ENCODE data around the gene SULT4A1. TPM values are rescaled to one million over a fixed set of nuclear protein-coding genes. Genes with fewer than 3 reads are reported as not detected.

The SULT4A1 gene
- total and polyA plus RNA-seq, 2 donors (not counting 1 experiment from before 2014, with no cell fraction given), result not detected

DNA sequence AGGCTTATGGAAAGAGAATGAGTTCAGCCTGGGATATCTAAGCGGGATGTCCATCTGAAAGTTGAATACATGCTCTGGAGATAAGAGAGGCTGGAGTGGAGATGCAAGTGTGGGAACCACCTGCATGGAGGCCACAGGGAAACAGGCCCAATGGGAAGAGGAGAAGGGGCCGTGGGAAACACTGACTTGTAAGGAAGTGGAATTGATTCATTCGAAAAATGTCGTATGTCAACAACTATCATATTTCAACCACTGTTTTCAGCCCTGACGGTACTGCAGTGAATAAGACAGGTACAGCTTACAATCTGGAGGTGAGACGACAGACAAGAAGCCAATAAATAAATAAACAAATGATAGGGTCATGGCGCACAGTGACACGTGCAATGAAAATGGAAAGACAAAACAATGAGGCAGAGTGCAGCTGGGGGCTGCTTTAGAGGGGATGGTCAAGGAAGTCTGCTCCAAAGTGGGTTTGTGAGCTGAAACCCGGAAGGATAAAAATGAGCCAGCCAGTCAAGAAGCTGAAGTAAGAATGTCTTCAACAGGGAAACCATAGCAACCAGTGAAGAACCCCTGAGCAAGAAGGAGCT, 86.1 kb downstream of the SULT4A1 start:
- Histone ChIP-seq H3K36me3 (replicated peaks in 1 of 2; ENCODE audit: control extremely low read depth in 1 of 2, control insufficient read depth in 1 of 2, extremely low read depth in 1 of 2, insufficient read depth in 2 of 2, low read length in 1 of 2) (no peaks in the 10 kb centered on the region), H3K9me3 (ENCODE audit: control extremely low read depth in 1 of 3, control insufficient read depth in 2 of 3, insufficient read depth in 1 of 3, low read length in 2 of 3) (no peaks in the 10 kb centered on the region), H3K4me3 (ENCODE audit: control extremely low read depth in 1 of 5, extremely low read depth in 1 of 5, insufficient read depth in 1 of 5, low read depth in 2 of 5, low read length in 4 of 5) (no peak overlapping the region), H3K27me3 (replicated peaks in 1 of 4; ENCODE audit: control extremely low read depth in 1 of 4, control insufficient read depth in 3 of 4, insufficient read depth in 4 of 4, low read length in 3 of 4) (peaks cover 0 to 3% (median 0%) of the 10 kb centered on the region in 4 experiments), H3K4me1 (ENCODE audit: control insufficient read depth in 2 of 2, insufficient read depth in 2 of 2, low read length in 2 of 2) (no peaks in the 10 kb centered on the region), H4K20me1 (ENCODE audit: control insufficient read depth, insufficient read depth, low read length, poor library complexity, severe bottlenecking) (no peaks in the 10 kb centered on the region), H3K79me2 (ENCODE audit: control insufficient read depth, insufficient read depth, low read length) (no peaks in the 10 kb centered on the region), H3K27ac (ENCODE audit: low read length in 2 of 2) (no peak overlapping the region), H3K4me2 (replicated peaks; ENCODE audit: low read depth, low read length, poor library complexity, severe bottlenecking) (no peak overlapping the region), H2AFZ (ENCODE audit: insufficient read depth, low read depth, low read length, poor library complexity, severe bottlenecking) (no peak overlapping the region), H3K9ac (ENCODE audit: low read length) (no peak overlapping the region)
- Mint-ChIP-seq H3K4me1 (no peaks in the 10 kb centered on the region), H3K4me3 (no peak overlapping the region), H3K27ac (no peak overlapping the region), H3K27me3 (peaks cover 30% of the 10 kb centered on the region), H3K9me3 (ENCODE audit: insufficient read depth) (no peaks in the 10 kb centered on the region)
- TF ChIP-seq, protein P1, sequence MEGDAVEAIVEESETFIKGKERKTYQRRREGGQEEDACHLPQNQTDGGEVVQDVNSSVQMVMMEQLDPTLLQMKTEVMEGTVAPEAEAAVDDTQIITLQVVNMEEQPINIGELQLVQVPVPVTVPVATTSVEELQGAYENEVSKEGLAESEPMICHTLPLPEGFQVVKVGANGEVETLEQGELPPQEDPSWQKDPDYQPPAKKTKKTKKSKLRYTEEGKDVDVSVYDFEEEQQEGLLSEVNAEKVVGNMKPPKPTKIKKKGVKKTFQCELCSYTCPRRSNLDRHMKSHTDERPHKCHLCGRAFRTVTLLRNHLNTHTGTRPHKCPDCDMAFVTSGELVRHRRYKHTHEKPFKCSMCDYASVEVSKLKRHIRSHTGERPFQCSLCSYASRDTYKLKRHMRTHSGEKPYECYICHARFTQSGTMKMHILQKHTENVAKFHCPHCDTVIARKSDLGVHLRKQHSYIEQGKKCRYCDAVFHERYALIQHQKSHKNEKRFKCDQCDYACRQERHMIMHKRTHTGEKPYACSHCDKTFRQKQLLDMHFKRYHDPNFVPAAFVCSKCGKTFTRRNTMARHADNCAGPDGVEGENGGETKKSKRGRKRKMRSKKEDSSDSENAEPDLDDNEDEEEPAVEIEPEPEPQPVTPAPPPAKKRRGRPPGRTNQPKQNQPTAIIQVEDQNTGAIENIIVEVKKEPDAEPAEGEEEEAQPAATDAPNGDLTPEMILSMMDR (IDR thresholded peaks at IDR 0.05), result no peak
- TF ChIP-seq EZH2 (IDR thresholded peaks at IDR 0.05; ENCODE audit: borderline replicate concordance, insufficient read depth, low read depth, low read length, poor library complexity, severe bottlenecking), result no peak
- 95% methylated on average over 5 of the region's 9 CpGs for WGBS (ENCODE audit: insufficient coverage)
- ATAC-seq (ENCODE audit: low read depth), result no peak
- intact Hi-C loops (cut with micrococcal nuclease), result no loop called here
- POLR2A ChIA-PET, result no interaction called here
- no peak for DNase-seq
- CTCF ChIA-PET, result no interaction called here

Small RNAs within 50 kb of the gene (small RNA-seq; reads per million reads assigned to genes)
- gene HMGN2P9 (ENCODE audit: insufficient read length, low read depth, low replicate concordance), result not detected

Other genes with a start within 250 kb of the SULT4A1 start
- 0.07 and 0.39 TPM in 2 replicates for gene EFCAB6, start 50.2 kb downstream of the SULT4A1 start, total RNA-seq
- gene EFCAB6, start 50.2 kb downstream of the SULT4A1 start, polyA plus RNA-seq, result 0.10 TPM in 1 of 2 replicates, not detected in the other
- not detected in 2 replicates for gene PNPLA5, start 29.5 kb upstream of the SULT4A1 start, total RNA-seq
- not detected in 2 replicates for gene PNPLA5, start 29.5 kb upstream of the SULT4A1 start, polyA plus RNA-seq
- 0.10 TPM in 1 of 2 replicates, not detected in the other for gene PNPLA3, start 61.3 kb upstream of the SULT4A1 start, total RNA-seq
- gene PNPLA3, start 61.3 kb upstream of the SULT4A1 start, polyA plus RNA-seq, result 0.15 TPM in 1 of 2 replicates, not detected in the other
- gene SAMM50, start 92.9 kb upstream of the SULT4A1 start, total RNA-seq, result 43.2 and 47.3 TPM in 2 replicates
- gene SAMM50, start 92.9 kb upstream of the SULT4A1 start, polyA plus RNA-seq, result 18.8 and 21.5 TPM in 2 replicates
- 49.4 and 49.8 TPM in 2 replicates for gene PARVB, start 161.8 kb upstream of the SULT4A1 start, total RNA-seq
- 33.0 and 48.0 TPM in 2 replicates for gene PARVB, start 161.8 kb upstream of the SULT4A1 start, polyA plus RNA-seq

Data from B cell (primary cell).